Measurements from ENCODE around the gene MTHFD1L. TPM values are rescaled to one million over a fixed set of nuclear protein-coding genes. Genes with fewer than 3 reads are reported as not detected.

MTHFD1L gene
- total and polyA plus RNA-seq, 9 of the 15 experiments (the other 6 are each of a cell fraction or from before 2014, with no cell fraction given) = 20.9 to 128 (median 61.0) TPM

- no peak for TF ChIP-seq THRB (CRISPR knock-in tag; conservative IDR thresholded peaks at IDR 0.05)
- no peak for TF ChIP-seq E2F4 (CRISPR knock-in tag; IDR thresholded peaks at IDR 0.05; ENCODE audit: low read depth)
- TF ChIP-seq ZFP91 (CRISPR knock-in tag; IDR thresholded peaks at IDR 0.05) = no peak
- TF ChIP-seq ZNF785 (CRISPR knock-in tag; IDR thresholded peaks at IDR 0.05) = no peak
Observed at GRCh38 chr6:151073146-151073545, 207.6 kb downstream of the MTHFD1L start (continued).

- H3K27me3 ChIP-seq (ENCODE audit: control insufficient read depth in 2 of 2, insufficient read depth in 2 of 2, low read length in 2 of 2) = no peaks in the 10 kb centered on the region
- H3K9me3 ChIP-seq (replicated peaks; ENCODE audit: control insufficient read depth, insufficient read depth, low read depth, low read length) = 0 out of 2 replicates have a peak, but pooled peaks cover 2% of the 10 kb centered on the region
- in situ Hi-C loops (cut with MboI) (no loop called here), intact Hi-C loops (cut with micrococcal nuclease) (no loop called here)
- BruUV-seq (replicated peaks) = no TSS peak
- no peak overlapping the region for H3K9ac ChIP-seq (ENCODE audit: insufficient read depth in 1 of 2, low read depth in 2 of 2, low read length in 2 of 2)
- H3K4me3 ChIP-seq = no peak overlapping the region
- H3K4me2 ChIP-seq (ENCODE audit: insufficient read depth, low read length) = no peak overlapping the region
- no peaks in the 10 kb centered on the region for H3K79me2 ChIP-seq (ENCODE audit: control insufficient read depth, insufficient read depth, low read length)
- 5% methylated on average over 1 of the region's 1 CpG for WGBS (ENCODE audit: insufficient coverage, low coverage, missing lambda C conversion rate)
- ChIA-PET POLR2A (interaction anchor here (0.6 kb wide), 1 partner anchor 269 kb away, joined by 3 read pairs; no protein-coding TSS in a partner anchor), CTCF (ENCODE audit: low intra/inter-chr PET ratio) (no interaction called here)
- no peaks in the 10 kb centered on the region for H4K20me1 ChIP-seq (replicated peaks; ENCODE audit: control insufficient read depth, insufficient read depth, low read length)
- DNase-seq (ENCODE audit: extremely low read depth in 1 of 4, low spot score in 3 of 4) (no peak), ATAC-seq (no peak), FAIRE-seq (no peak)
- H2AFZ ChIP-seq (ENCODE audit: low read depth, low read length) = no peak overlapping the region
- TF ChIP-seq LCOR (CRISPR knock-in tag; IDR thresholded peaks at IDR 0.05) (no peak), TFE3 (CRISPR knock-in tag; IDR thresholded peaks at IDR 0.05) (no peak), PRMT5 (CRISPR knock-in tag; IDR thresholded peaks at IDR 0.05) (no peak), TCF3 (CRISPR knock-in tag; IDR thresholded peaks at IDR 0.05) (no peak), ESRRA (IDR thresholded peaks at IDR 0.05; ENCODE audit: borderline replicate concordance, low read depth) (no peak), ADNP (tag; IDR thresholded peaks at IDR 0.05) (no peak), U2AF2 (optimal IDR thresholded peaks at IDR 0.05; ENCODE audit: low read depth, low read length) (no peak), BHLHE40 (IDR thresholded peaks at IDR 0.05; ENCODE audit: low read length) (no peak)
- H3K9me1 ChIP-seq (ENCODE audit: control insufficient read depth, insufficient read depth, low read length) = no peaks in the 10 kb centered on the region
- H3K27ac ChIP-seq (ENCODE audit: extremely low read depth, low read depth, low read length) = no peak overlapping the region
- H3K4me1 ChIP-seq (replicated peaks in 1 of 2; ENCODE audit: control insufficient read depth in 2 of 2, insufficient read depth in 2 of 2, low read length in 2 of 2) = no peaks in the 10 kb centered on the region; a peak in 1 of 5 replicates
- 0 out of 3 replicates have a peak, but pooled peaks cover under 1% of the 10 kb centered on the region for H3K36me3 ChIP-seq (ENCODE audit: control insufficient read depth, insufficient read depth, low read length)
Observed at GRCh38 chr6:151073701-151074100, 208.2 kb downstream of the MTHFD1L start.

Measured in K562 (cell line).